Transverse colon (tissue), 4 donors: Measurements from ENCODE around the gene RELL2. TPM values are rescaled to one million over a fixed set of nuclear protein-coding genes. Genes with fewer than 3 reads are reported as not detected.

ENCODE experiments used
- DNase-seq: peaks from one replicate; pipeline ENCODE4 v3.0.0-alpha.2; 2019
- H3K27ac ChIP-seq, 4 donors: fragments of 200-600 bp; sonication (generic); 2 replicates each; pipeline ENCODE4 v1.5.1; 2016 to 2018; ENCODE audit warnings: inconsistent platforms in 4 of 4
- H3K27me3 ChIP-seq: fragments of 200-600 bp; sonication (generic); 2 replicates; pipeline ENCODE4 v1.5.1; 2017; ENCODE audit warnings: inconsistent platforms
- H3K36me3 ChIP-seq, 4 donors: fragments of 200-600 bp; sonication (generic); 2 replicates each; pipeline ENCODE4 v1.5.1; 2017 to 2019; ENCODE audit warnings: inconsistent platforms in 4 of 4
- H3K4me1 ChIP-seq, 4 donors: fragments of 200-600 bp; sonication (generic); 2 replicates each; pipeline ENCODE4 v1.5.1; 2017 to 2020; ENCODE audit warnings: inconsistent platforms in 4 of 4
- H3K4me3 ChIP-seq, 4 donors: fragments of 200-600 bp; sonication (generic); 1 replicate in 1 of 4; 2 replicates in 3 of 4; pipeline versions ENCODE4 v1.5.1 to v1.6.1; 2017 to 2019; ENCODE audit warnings: inconsistent platforms in 4 of 4
- H3K9me3 ChIP-seq, 2 donors: fragments of 200-600 bp; sonication (generic); 2 replicates each; pipeline ENCODE4 v1.5.1; 2017 to 2019; ENCODE audit warnings: inconsistent platforms in 2 of 2
- EP300 ChIP-seq: sonication (generic); formaldehyde crosslinking; IDR thresholded peaks from one replicate; pipeline ENCODE4 v1.6.1; 2017; ENCODE audit warnings: antibody characterized with exemption, low read depth
- POLR2A ChIP-seq: fragments of 450-650 bp; IDR thresholded peaks from one replicate; pipeline ENCODE4 v1.6.1; 2016; ENCODE audit warnings: antibody characterized with exemption, mild to moderate bottlenecking, moderate library complexity
- POLR2AphosphoS5 ChIP-seq, 3 donors: sonication (generic); formaldehyde crosslinking; IDR thresholded peaks; one replicate each; pipeline ENCODE4 v1.6.1; 2016; ENCODE audit warnings: antibody characterized with exemption in 3 of 3
- WGBS, 2 donors: methylation state at CpG; one replicate each; pipeline ENCODE4 v1.1.5; 2018; ENCODE audit warnings: low coverage in 1 of 2; 5-methylcytosine and 5-hydroxymethylcytosine counted together
- in situ Hi-C, 4 donors: fragments of 200-750 bp; cut with MboI; loops; one replicate each; pipeline versions ENCODE4 v1.15.0 to v1.15.1; 2017; ENCODE audit warnings: low sequenced_read_pairs in 3 of 4, low pct_ligation_motif_present in 1 of 4, low pct_unique_long_range_greater_than_20kb in 1 of 4
- intact Hi-C: fragments of 100-400 bp; cut with DNase I; formaldehyde crosslinking; loops from one replicate; pipeline ENCODE4 v1.15.1; 2023; ENCODE audit warnings: low total_unique reads
- total RNA-seq, 4 donors: library from RNA; depleted of rRNA; stranded (reverse); fragments of >200 nt; gene quantifications; one replicate each; pipeline ENCODE4 v1.1.0, GENCODE V29; 2016
- TF ChIP-seq, protein P1 (sequence below), 5 experiments: fragments of 200-600 bp in 3 of 5; fragments of 450-650 bp in 2 of 5; sonication (generic) in 3 of 5; IDR thresholded peaks; 1 replicate in 2 of 5; 2 replicates in 3 of 5; pipeline ENCODE4 v1.5.1; 2016 to 2017; ENCODE audit warnings: antibody characterized with exemption in 5 of 5, inconsistent platforms in 3 of 5, mild to moderate bottlenecking in 2 of 5, moderate library complexity in 1 of 5

The RELL2 gene
- total RNA-seq, 4 donors from 2014 or later, result 4.4 to 19.1 (median 7.5) TPM

DNA sequence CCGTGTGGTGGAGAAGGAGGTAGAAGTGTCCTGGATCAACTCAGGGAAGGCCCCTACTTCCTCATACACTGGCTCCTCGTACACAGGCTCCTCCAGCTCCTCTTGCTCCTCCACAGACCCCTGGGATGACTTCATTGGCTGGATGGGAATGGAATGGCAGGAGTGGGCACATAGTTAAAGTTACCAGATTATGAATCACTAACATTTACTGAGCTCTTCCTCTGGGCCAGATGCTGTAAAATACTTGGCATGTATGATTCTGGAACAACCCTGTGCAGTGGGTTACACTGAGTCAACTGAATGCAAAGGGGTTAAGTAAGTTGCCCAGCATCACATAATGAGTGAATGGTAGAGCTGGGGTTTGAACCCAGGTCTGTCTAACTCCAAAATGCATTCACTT, 17.5 kb downstream of the RELL2 start:
- H3K4me3 ChIP-seq, result no peak overlapping the region
- H3K27me3 ChIP-seq, result no peaks in the 10 kb centered on the region
- 94% methylated on average over 2 of the region's 2 CpGs; no CpG with 5 or more reads in 1 of the 2 donors for WGBS, 2 donors
- no peak for DNase-seq
- no peak overlapping the region for H3K27ac ChIP-seq
- in situ Hi-C loops, result no loop called here
- intact Hi-C loops, result no loop called here
- peaks cover 9 to 15% (median 11%) of the 10 kb centered on the region in 4 donors for H3K4me1 ChIP-seq
- H3K36me3 ChIP-seq, result no peaks in the 10 kb centered on the region
- TF ChIP-seq, protein P1, sequence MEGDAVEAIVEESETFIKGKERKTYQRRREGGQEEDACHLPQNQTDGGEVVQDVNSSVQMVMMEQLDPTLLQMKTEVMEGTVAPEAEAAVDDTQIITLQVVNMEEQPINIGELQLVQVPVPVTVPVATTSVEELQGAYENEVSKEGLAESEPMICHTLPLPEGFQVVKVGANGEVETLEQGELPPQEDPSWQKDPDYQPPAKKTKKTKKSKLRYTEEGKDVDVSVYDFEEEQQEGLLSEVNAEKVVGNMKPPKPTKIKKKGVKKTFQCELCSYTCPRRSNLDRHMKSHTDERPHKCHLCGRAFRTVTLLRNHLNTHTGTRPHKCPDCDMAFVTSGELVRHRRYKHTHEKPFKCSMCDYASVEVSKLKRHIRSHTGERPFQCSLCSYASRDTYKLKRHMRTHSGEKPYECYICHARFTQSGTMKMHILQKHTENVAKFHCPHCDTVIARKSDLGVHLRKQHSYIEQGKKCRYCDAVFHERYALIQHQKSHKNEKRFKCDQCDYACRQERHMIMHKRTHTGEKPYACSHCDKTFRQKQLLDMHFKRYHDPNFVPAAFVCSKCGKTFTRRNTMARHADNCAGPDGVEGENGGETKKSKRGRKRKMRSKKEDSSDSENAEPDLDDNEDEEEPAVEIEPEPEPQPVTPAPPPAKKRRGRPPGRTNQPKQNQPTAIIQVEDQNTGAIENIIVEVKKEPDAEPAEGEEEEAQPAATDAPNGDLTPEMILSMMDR (IDR thresholded peaks at IDR 0.05), result no peak
- no peak for TF ChIP-seq POLR2AphosphoS5 (IDR thresholded peaks at IDR 0.05)
- no peak for TF ChIP-seq EP300
- no peak for TF ChIP-seq POLR2A
- no peaks in the 10 kb centered on the region for H3K9me3 ChIP-seq

DNA sequence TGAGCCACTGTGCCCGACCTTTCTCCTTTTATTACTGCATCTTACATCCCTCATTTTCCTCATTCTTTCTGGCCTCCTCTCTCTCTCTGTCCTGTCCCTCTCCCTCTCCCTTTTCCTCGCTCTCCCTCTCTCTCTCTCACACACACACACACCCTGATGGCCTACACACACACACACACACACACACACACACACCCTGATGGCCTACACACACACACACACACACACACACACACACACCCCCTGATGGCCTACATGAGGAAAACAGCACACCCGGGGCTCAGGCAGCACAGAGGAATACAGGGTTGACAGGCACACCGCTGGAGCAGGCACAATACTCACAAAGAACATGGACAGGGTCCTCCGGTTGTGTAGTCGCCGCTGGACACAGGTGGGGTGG, 18.2 kb downstream of the RELL2 start:
- in situ Hi-C loops, result no loop called here
- intact Hi-C loops, result no loop called here
- no peak overlapping the region for H3K27ac ChIP-seq
- DNase-seq, result no peak
- peaks cover 9 to 15% (median 11%) of the 10 kb centered on the region in 4 donors for H3K4me1 ChIP-seq
- TF ChIP-seq, protein P1 (IDR thresholded peaks at IDR 0.05), result no peak
- TF ChIP-seq POLR2AphosphoS5 (IDR thresholded peaks at IDR 0.05) (no peak), POLR2A (no peak), EP300 (no peak)
- 84 to 87% methylated on average over 7 of the region's 7 CpGs for WGBS, 2 donors
- no peaks in the 10 kb centered on the region for H3K36me3 ChIP-seq
- H3K27me3 ChIP-seq, result no peaks in the 10 kb centered on the region
- H3K9me3 ChIP-seq, result no peaks in the 10 kb centered on the region
- no peak overlapping the region for H3K4me3 ChIP-seq

DNA sequence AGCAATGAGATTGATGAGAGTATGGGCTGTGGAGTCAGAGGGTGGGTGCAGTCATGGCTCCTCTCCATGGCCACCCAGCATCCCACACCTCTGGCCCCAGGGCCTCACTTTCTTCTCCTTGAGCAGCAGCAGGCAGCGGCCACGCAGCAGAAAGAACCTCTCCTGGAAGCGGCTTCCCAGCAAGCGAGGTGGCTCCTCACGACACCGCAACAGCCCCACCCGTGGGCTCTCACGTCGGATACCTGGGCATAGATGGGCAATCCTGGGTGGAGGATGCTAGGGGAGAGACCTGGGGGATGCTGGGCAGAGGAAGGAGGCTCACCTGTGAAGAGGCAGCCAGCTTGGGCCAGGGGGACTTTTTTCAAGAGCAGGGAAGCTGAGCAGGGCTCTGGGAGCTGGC, 19.6 kb downstream of the RELL2 start:
- in situ Hi-C loops, result no loop called here
- no peak for TF ChIP-seq POLR2AphosphoS5 (IDR thresholded peaks at IDR 0.05)
- TF ChIP-seq, protein P1 (IDR thresholded peaks at IDR 0.05), result no peak
- no peak for TF ChIP-seq EP300
- no peak for TF ChIP-seq POLR2A
- no peaks in the 10 kb centered on the region for H3K9me3 ChIP-seq
- WGBS, 2 donors, result 96% methylated on average over 9 of the region's 9 CpGs; no CpG with 5 or more reads in 1 of the 2 donors
- no peaks in the 10 kb centered on the region for H3K36me3 ChIP-seq
- no peak overlapping the region for H3K27ac ChIP-seq
- H3K4me3 ChIP-seq, result no peak overlapping the region
- peaks cover 3 to 6% (median 4%) of the 10 kb centered on the region in 4 donors for H3K4me1 ChIP-seq
- intact Hi-C loops, result no loop called here
- DNase-seq, result no peak
- H3K27me3 ChIP-seq, result no peaks in the 10 kb centered on the region

DNA sequence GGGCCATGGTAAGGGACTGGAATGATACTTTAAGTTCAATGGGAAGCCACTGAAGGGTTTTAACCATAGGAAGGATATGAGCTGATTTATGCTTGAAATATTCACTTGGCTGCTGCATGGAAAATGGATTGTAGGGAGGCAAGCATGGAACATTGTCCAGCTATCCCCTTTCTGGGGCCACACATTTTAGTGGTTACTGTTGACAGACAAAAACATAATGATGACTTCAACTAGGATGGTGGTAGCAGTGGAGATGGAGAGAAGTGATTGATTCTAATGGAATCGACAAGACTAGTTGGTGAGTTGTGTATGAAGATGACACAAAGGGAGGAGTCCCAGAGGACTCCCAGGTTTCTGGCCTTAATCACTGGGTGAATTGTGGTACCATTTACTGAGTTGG, 20.6 kb downstream of the RELL2 start:
- DNase-seq, result no peak
- no peaks in the 10 kb centered on the region for H3K27me3 ChIP-seq
- H3K4me3 ChIP-seq, result no peak overlapping the region
- in situ Hi-C loops, result no loop called here
- intact Hi-C loops, result no loop called here
- no peak overlapping the region for H3K27ac ChIP-seq
- H3K4me1 ChIP-seq, result no peaks in the 10 kb centered on the region
- 94% methylated on average over 1 of the region's 1 CpG; no CpG with 5 or more reads in 1 of the 2 donors for WGBS, 2 donors
- no peaks in the 10 kb centered on the region for H3K9me3 ChIP-seq
- TF ChIP-seq POLR2AphosphoS5 (IDR thresholded peaks at IDR 0.05), result no peak
- TF ChIP-seq, protein P1 (IDR thresholded peaks at IDR 0.05), result no peak
- TF ChIP-seq EP300, result no peak
- TF ChIP-seq POLR2A, result no peak
- no peaks in the 10 kb centered on the region for H3K36me3 ChIP-seq
